GM06990 (cell line): ENCODE measurements around the gene PTPRD.

ENCODE experiments used
- DNase-seq: peaks from one replicate; pipeline ENCODE4 v3.0.0-alpha.2; 2011; ENCODE audit not compliant: insufficient read length; ENCODE audit errors: extremely low read depth
- H3K27me3 ChIP-seq: replicated peaks from 2 replicates; pipeline ENCODE4 v1.6.0; 2011; ENCODE audit warnings: low read length; ENCODE audit not compliant: control insufficient read depth, insufficient read depth
- H3K36me3 ChIP-seq: 2 replicates; pipeline ENCODE4 v1.5.1; 2011; ENCODE audit warnings: low read length; ENCODE audit not compliant: control insufficient read depth, insufficient read depth
- H3K4me3 ChIP-seq: replicated peaks from 2 replicates; pipeline ENCODE4 v1.5.1; 2011; ENCODE audit warnings: low read depth, mild to moderate bottlenecking, control low read depth, low read length
- CTCF ChIP-seq: IDR thresholded peaks from 2 replicates; pipeline ENCODE4 v1.5.1; 2011; ENCODE audit warnings: low read length, control low read depth, mild to moderate bottlenecking, inconsistent platforms; ENCODE audit not compliant: insufficient read depth, poor library complexity, severe bottlenecking

PTPRD gene

GRCh38 chr9:8365466-8366160 lies 2247.2 kb downstream of the PTPRD start:
- no peak for TF ChIP-seq CTCF
- DNase-seq: no peak
- H3K36me3 ChIP-seq: no peaks in the 10 kb centered on the region
- no peaks in the 10 kb centered on the region for H3K27me3 ChIP-seq
- H3K4me3 ChIP-seq: no peak overlapping the region

- Histone ChIP-seq H3K36me3 (no peaks in the 10 kb centered on the region), H3K4me3 (no peak overlapping the region), H3K27me3 (no peaks in the 10 kb centered on the region)
- TF ChIP-seq CTCF: no peak
- DNase-seq: no peak
Measured at GRCh38 chr9:8365029-8365428, 2247.8 kb downstream of the PTPRD start.

GRCh38 chr9:8364026-8364752 lies 2248.6 kb downstream of the PTPRD start:
- no peak for TF ChIP-seq CTCF
- no peaks in the 10 kb centered on the region for H3K27me3 ChIP-seq
- H3K4me3 ChIP-seq: no peak overlapping the region
- no peaks in the 10 kb centered on the region for H3K36me3 ChIP-seq
- DNase-seq: no peak

GRCh38 chr9:8362250-8362649 lies 2250.6 kb downstream of the PTPRD start:
- DNase-seq: no peak
- Histone ChIP-seq H3K36me3 (no peaks in the 10 kb centered on the region), H3K27me3 (no peaks in the 10 kb centered on the region), H3K4me3 (no peak overlapping the region)
- TF ChIP-seq CTCF: no peak

GRCh38 chr9:8361364-8361763 lies 2251.4 kb downstream of the PTPRD start:
- no peak for DNase-seq
- Histone ChIP-seq H3K4me3 (no peak overlapping the region), H3K36me3 (no peaks in the 10 kb centered on the region), H3K27me3 (no peaks in the 10 kb centered on the region)
- TF ChIP-seq CTCF: no peak
